ENCODE data around the gene YKT6.

YKT6 gene

GRCh38 chr7:44224974-44225565 lies 24.3 kb downstream of the YKT6 start:
- no peak overlapping the region for H3K4me3 ChIP-seq (ENCODE audit: low read depth, low read length)
- no peak for DNase-seq (ENCODE audit: low read depth, low spot score)
- in situ Hi-C loops (cut with HindIII; ENCODE audit: low sequenced_read_pairs): no loop called here
- no peak for TF ChIP-seq CTCF (IDR thresholded peaks at IDR 0.05; ENCODE audit: low read depth, low read length)

- in situ Hi-C loops (cut with HindIII; ENCODE audit: low sequenced_read_pairs): no loop called here
- no peak for TF ChIP-seq CTCF (IDR thresholded peaks at IDR 0.05; ENCODE audit: low read depth, low read length)
- no peak overlapping the region for H3K4me3 ChIP-seq (ENCODE audit: low read depth, low read length)
Observed at GRCh38 chr7:44225566-44226395, 25.0 kb downstream of the YKT6 start.

GRCh38 chr7:44226396-44226753 lies 25.6 kb downstream of the YKT6 start:
- no peak for TF ChIP-seq CTCF (IDR thresholded peaks at IDR 0.05; ENCODE audit: low read depth, low read length)
- in situ Hi-C loops (cut with HindIII; ENCODE audit: low sequenced_read_pairs): no loop called here
- DNase-seq (ENCODE audit: low read depth, low spot score): no peak
- H3K4me3 ChIP-seq (ENCODE audit: low read depth, low read length): no peak overlapping the region

More at GRCh38 chr7:44225566-44226395, 25.0 kb downstream of the YKT6 start:
- no peak for DNase-seq (ENCODE audit: low read depth, low spot score)

GRCh38 chr7:44227911-44228310 lies 27.1 kb downstream of the YKT6 start:
- no peak for DNase-seq (ENCODE audit: low read depth, low spot score)
- in situ Hi-C loops (cut with HindIII; ENCODE audit: low sequenced_read_pairs): no loop called here
- no peak overlapping the region for H3K4me3 ChIP-seq (ENCODE audit: low read depth, low read length)
- TF ChIP-seq CTCF (IDR thresholded peaks at IDR 0.05; ENCODE audit: low read depth, low read length): no peak

GRCh38 chr7:44228571-44229350 lies 28.0 kb downstream of the YKT6 start:
- no peak for DNase-seq (ENCODE audit: low read depth, low spot score)
- in situ Hi-C loops (cut with HindIII; ENCODE audit: low sequenced_read_pairs): no loop called here
- no peak for TF ChIP-seq CTCF (IDR thresholded peaks at IDR 0.05; ENCODE audit: low read depth, low read length)
- no peak overlapping the region for H3K4me3 ChIP-seq (ENCODE audit: low read depth, low read length)

GRCh38 chr7:44229546-44230105 lies 28.8 kb downstream of the YKT6 start:
- in situ Hi-C loops (cut with HindIII; ENCODE audit: low sequenced_read_pairs): no loop called here
- no peak for DNase-seq (ENCODE audit: low read depth, low spot score)
- no peak for TF ChIP-seq CTCF (IDR thresholded peaks at IDR 0.05; ENCODE audit: low read depth, low read length)
- H3K4me3 ChIP-seq (ENCODE audit: low read depth, low read length): no peak overlapping the region
